ENCODE data around the gene HTR1D.
"Not testable (repeated sequence)": the region's sequence is repeated elsewhere in the genome, so short reads cannot be mapped to it uniquely, and the experiment has no call there.

HTR1D gene

DNA sequence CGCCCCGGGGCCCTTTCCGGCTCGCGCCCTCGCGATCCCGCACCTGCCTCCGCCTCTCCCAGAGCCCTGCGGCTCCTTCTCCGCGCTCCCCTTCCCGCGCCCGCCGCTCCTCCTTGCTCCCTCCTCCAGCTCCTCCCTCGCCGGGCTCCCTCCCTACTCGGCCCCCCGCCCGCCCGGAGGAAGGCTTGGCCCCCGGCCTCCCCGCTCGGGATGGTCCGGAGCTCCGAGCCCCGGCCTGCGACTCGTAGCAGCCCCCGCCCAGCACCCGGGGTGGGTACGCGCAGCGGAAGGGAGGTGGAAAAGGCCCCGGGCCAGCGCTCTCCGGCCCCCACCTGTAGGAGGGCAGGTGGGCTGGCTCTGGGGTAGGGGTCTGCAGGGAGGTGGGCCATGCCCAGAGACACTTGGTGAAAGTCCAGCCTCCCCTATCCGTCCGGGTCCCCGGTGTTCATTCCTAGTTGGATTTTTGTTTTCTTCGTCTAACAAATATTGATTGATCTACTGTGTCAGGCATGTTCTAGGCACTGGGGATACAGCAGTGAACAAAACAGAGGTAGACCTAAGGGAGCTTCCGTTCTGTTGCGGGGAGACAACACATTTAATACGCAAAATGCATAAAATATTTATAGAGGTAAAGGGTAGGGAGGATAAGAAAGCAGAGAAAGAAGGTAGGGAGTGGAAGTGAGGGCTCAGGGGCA is at the start of gene HTR1D:
HTR1D (minus strand) TSS at position 82 of the 695 bp plus-strand sequence. CDS start 23,283 bp downstream, outside the sequence.
- DNase-seq (ENCODE audit: low read depth) = no peak

DNA sequence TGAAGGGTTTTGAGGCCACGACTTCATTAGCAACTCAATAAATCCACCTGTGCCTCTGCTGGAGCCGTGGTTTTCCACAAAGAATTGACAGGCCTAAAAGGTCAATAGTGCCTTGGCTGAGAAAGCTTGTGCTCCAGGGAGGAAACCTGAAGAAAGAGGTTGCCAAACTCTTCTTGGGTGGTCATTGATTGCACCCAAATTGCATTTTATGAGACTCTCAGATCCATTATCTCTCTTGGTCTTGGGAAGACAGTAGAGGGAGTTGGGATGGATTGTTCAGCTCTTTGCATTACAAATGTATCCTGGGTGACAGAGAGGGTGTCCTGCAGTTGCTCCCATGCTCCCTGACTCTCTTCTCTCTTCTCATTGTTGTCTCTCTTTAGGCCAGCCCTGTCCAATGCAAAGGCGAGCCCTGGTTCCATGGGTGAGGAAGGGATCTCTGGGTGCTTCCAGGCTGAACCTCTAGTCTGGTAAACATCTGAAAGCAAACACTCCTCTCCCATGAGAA is 46.1 kb upstream of the HTR1D start:
- DNase-seq (ENCODE audit: low read depth) = no peak

DNA sequence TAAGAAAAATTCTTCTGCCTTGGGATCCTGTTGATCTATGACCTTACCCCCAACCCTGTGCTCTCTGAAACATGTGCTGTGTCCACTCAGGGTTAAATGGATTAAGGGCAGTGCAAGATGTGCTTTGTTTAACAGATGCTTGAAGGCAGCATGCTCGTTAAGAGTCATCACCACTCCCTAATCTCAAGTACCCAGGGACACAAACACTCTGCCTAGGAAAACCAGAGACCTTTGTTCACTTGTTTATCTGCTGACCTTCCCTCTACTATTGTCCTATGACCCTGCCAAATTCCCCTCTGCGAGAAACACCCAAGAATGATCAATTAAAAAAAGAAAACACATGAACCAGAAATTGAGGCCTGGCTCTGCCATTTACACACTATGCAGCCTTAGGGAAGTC is 40.8 kb upstream of the HTR1D start:
- not testable (repeated sequence) for DNase-seq (ENCODE audit: low read depth)

DNA sequence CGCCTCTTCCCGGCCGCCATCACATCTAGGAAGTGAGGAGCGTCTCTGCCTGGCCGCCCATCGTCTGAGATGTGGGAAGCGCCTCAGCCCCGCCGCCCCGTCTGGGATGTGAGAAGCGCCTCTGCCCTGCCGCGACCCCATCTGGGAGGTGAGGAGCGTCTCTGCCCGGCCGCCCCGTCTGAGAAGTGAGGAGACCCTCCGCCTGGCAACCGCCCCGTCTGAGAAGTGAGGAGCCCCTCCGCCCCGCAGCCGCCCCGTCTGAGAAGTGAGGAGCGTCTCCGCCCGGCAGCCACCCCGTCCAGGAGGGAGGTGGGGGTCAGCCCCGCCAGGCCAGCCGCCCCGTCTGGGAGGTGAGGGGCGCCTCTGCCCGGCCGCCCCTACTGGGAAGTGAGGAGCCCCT is 40.1 kb upstream of the HTR1D start:
- not testable (repeated sequence) for DNase-seq (ENCODE audit: low read depth)

DNA sequence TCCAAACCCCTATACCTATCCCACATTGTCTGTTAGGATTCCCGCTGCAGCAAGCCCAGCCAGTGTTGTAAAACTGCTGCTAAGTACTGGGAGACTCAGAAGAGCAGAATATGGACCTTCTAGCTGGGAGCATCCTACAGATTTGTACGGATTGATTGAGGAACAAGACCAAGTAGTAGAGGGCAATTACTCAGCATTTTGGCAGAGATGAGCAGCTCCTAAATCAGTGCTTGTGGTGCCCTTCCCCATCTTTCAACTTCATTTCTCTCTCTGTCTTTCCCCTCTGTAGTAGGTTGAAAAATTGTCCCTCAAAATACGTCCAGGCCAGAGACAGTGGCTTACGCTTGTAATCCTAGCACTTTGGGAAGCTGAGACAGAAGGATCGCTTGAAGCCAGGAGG is 37.3 kb upstream of the HTR1D start:
- no peak for DNase-seq (ENCODE audit: low read depth)

DNA sequence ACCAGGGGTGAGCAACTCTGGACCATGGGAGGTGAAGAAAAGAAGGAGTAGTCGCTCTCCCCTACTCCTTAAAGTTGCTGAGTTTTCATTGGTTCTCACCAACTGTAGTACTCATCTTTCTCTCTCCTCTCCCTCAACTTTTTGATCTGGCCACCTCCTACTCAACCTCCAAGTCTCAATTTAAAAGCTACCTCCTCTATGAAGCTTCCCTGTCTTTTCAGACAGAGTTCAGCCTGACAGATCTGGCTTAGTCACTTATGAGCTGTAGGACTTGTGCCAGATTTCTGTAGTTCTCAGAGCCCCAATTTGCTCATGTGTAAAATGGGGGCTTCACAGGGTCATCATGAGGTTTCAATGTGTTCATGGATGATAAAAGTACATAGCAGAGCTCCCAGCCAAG is 34.5 kb upstream of the HTR1D start:
- DNase-seq (ENCODE audit: low read depth) = no peak

- DNase-seq (ENCODE audit: low read depth) = no peak
These were observed 32.6 kb upstream of the HTR1D start for GRCh38 chr1:23249787-23250454.

DNA sequence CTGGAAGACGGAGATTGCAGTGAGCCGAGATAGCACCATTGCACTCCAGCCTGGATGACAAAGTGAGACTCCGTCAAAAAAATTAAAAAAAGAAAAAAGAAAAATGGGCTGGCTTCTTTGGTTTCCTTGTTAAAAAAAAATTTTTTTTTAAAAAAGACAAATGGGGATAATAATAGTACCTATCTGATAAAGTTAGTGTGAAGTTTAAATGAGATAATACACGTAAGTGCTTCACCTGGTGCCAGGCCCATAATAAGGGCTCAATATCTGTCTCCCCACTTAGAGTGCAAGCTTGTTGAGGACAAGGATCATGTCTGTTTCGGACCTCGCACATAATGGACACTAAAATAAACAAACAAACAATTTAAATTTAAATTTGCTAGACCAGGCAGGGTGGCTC is 30.0 kb upstream of the HTR1D start:
- no peak for DNase-seq (ENCODE audit: low read depth)

DNA sequence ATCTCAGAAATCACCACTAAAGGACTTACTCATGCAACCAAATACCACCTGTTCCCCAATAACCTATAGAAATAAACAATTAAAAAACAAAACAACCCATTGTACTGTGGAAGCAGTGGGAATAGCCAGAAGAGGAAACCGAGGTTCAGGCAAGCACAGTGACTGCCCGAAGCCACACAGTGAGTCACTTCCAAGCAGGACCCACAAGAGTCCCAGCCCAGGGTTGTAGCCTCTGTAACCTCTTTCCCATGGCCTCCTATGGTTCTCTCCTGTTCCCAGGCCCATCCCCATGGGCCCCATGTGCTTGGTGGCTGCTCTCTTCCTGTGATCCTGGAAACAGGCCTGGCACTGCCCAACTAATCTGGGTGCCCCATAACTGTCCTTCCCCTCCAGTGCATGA is 29.0 kb upstream of the HTR1D start:
- no peak for DNase-seq (ENCODE audit: low read depth)

DNA sequence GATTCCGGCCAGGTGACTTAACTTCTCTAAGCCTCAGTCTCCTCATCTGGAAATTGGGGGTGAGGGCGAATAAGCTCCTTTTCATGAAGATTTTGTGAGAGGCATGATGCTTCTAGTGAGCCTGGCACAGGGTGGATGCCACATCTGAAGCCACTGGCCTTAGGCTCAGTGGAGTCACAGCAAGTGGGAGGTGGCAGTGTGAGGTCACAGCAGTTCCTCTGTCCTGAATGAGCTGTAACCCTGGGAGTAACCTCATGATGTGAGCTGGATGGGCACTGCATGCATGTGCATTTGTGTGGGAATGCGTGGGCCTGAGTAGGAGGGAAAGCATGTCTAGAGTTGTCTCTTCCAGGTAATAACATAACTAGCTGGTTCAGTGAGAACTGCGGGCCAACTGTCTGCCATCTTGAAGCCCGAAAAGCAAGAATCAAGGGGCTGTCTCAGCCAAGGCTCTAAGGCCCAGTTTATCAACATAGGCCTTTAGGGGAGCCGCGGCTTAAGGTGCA is 27.0 kb upstream of the HTR1D start:
- DNase-seq (ENCODE audit: low read depth) = no peak

- DNase-seq (ENCODE audit: low read depth) = no peak
These were observed 25.1 kb upstream of the HTR1D start for GRCh38 chr1:23242414-23242813.

GRCh38 chr1:23239638-23240295 is 22.5 kb upstream of the HTR1D start:
- no peak for DNase-seq (ENCODE audit: low read depth)

GRCh38 chr1:23238565-23238964 is 21.3 kb upstream of the HTR1D start:
- DNase-seq (ENCODE audit: low read depth) = no peak

GRCh38 chr1:23237508-23237907 is 20.2 kb upstream of the HTR1D start:
- DNase-seq (ENCODE audit: low read depth) = no peak

DNA sequence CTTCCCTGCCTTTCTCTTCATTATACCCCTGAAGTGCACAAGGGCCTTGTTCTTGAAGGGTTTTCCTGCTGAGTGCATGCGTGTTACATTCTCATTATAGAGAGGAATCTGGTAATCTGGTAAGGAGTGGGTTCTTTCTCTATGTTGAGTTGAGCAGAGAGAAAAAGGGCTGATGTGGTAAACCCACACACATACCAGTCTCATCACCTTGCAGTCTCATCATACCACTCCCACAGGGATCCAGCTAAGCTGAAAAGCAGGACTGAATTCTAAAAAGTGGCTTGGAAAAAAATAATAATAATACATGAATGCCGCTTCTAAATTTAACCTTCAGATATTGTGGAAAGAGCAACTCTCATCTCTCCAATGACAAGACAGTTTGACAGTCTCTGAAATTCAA is 10.5 kb upstream of the HTR1D start:
- no peak for DNase-seq (ENCODE audit: low read depth)

- DNase-seq (ENCODE audit: low read depth) = no peak
These were observed 7.7 kb upstream of the HTR1D start for GRCh38 chr1:23224739-23225648.

GRCh38 chr1:23223963-23224362 is 6.7 kb upstream of the HTR1D start:
- not testable (repeated sequence) for DNase-seq (ENCODE audit: low read depth)

DNA sequence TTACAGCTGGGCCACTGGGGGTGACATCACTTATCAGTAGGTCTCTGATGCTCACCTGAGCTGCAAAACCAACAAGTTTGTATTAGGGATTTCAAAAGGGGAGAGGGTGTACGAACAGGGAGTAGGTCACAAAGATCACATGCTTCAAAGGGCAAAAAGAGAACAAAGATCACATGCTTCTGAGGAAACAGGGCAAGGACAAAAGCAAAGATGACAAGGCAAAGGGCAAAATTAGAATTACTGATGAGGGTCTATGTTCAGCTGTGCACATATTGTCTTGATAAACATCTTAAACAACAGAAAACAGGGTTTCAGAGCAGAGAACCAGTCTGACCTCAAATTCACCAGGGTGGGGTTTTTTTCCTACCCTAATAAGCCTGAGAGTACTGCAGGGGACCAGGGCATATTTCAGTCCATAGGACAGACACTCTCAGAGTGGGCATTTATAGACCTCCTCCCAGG is 6.2 kb upstream of the HTR1D start:
- DNase-seq (ENCODE audit: low read depth) = not testable (repeated sequence)

GRCh38 chr1:23222742-23223141 is 5.4 kb upstream of the HTR1D start:
- no peak for DNase-seq (ENCODE audit: low read depth)

DNA sequence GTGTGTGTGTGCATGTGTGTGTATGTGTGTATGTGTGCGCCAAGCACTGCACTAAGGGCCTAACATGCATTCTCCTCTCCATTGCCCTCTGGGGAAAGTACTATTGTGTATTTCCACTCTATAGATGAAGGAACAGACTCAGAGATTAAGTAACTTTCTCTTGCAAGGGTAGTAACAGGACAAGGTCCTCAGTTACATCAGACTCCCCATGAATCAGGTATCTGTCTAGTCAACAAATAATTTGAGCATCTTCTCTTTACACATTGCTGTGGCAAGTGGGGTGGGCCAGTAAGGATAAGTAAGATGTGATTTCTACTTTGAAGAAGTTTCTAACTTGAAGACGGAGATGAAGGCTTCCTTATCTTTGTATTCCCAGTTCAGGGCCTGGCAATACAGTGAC is 5.0 kb upstream of the HTR1D start:
- no peak for DNase-seq (ENCODE audit: low read depth)

GRCh38 chr1:23221107-23221506 is 3.8 kb upstream of the HTR1D start:
- no peak for DNase-seq (ENCODE audit: low read depth)

Data from stimulated activated CD8-positive, alpha-beta memory T cell treated with anti-CD3 and anti-CD28 coated beads, Interleukin-7, amount 100 ng/mL, for 24 hours (primary cell).